BE2C (cell line): ENCODE measurements around the gene COL4A4.

Experiments
- DNase-seq: peaks from one replicate; pipeline ENCODE4 v3.0.0-alpha.2; 2020
- H3K27me3 ChIP-seq: fragments of 250-450 bp; sonication (Bioruptor Pico); 2 replicates; pipeline ENCODE4 v1.5.1; 2020; ENCODE audit warnings: mild to moderate bottlenecking
- H3K36me3 ChIP-seq: fragments of 250-450 bp; sonication (Bioruptor Pico); 2 replicates; pipeline ENCODE4 v1.5.1; 2020; ENCODE audit warnings: mild to moderate bottlenecking
- H3K4me1 ChIP-seq: fragments of 250-450 bp; sonication (Bioruptor Pico); 2 replicates; pipeline ENCODE4 v1.5.1; 2020
- H3K4me3 ChIP-seq: 2 replicates; pipeline ENCODE4 v1.5.1; 2011; ENCODE audit warnings: low read depth, low read length
- H3K9me3 ChIP-seq: fragments of 250-450 bp; sonication (Bioruptor Pico); 2 replicates; pipeline ENCODE4 v1.5.1; 2020
- CTCF ChIP-seq: IDR thresholded peaks from 2 replicates; pipeline ENCODE4 v1.5.1; 2012; ENCODE audit warnings: mild to moderate bottlenecking, low read depth, low read length

COL4A4 gene

GRCh38 chr2:227154986-227155774, 8.8 kb downstream of the COL4A4 start:
- Histone ChIP-seq H3K27me3 (no peaks in the 10 kb centered on the region), H3K4me1 (no peaks in the 10 kb centered on the region), H3K9me3 (no peaks in the 10 kb centered on the region), H3K4me3 (no peak overlapping the region), H3K36me3 (no peaks in the 10 kb centered on the region)
- TF ChIP-seq CTCF: no peak
- no peak for DNase-seq

GRCh38 chr2:227153758-227154486, 10.1 kb downstream of the COL4A4 start:
- no peak for DNase-seq
- Histone ChIP-seq H3K4me1 (no peaks in the 10 kb centered on the region), H3K36me3 (no peaks in the 10 kb centered on the region), H3K4me3 (no peak overlapping the region), H3K27me3 (no peaks in the 10 kb centered on the region), H3K9me3 (no peaks in the 10 kb centered on the region)
- TF ChIP-seq CTCF: no peak

- Histone ChIP-seq H3K36me3 (no peaks in the 10 kb centered on the region), H3K27me3 (no peaks in the 10 kb centered on the region), H3K4me3 (no peak overlapping the region), H3K4me1 (no peaks in the 10 kb centered on the region), H3K9me3 (no peaks in the 10 kb centered on the region)
- no peak for TF ChIP-seq CTCF
- DNase-seq: no peak
Measured at GRCh38 chr2:227153307-227153706, 10.7 kb downstream of the COL4A4 start.

GRCh38 chr2:227152093-227152766, 11.8 kb downstream of the COL4A4 start:
- H3K4me3 ChIP-seq: no peak overlapping the region

GRCh38 chr2:227150222-227150936, 13.6 kb downstream of the COL4A4 start:
- H3K9me3 ChIP-seq: no peaks in the 10 kb centered on the region
- TF ChIP-seq CTCF: no peak
- H3K4me1 ChIP-seq: no peaks in the 10 kb centered on the region
- H3K27me3 ChIP-seq: no peaks in the 10 kb centered on the region; the same call in 1 of the 2 replicates
- DNase-seq: no peak
- H3K36me3 ChIP-seq: no peaks in the 10 kb centered on the region
- no peak overlapping the region for H3K4me3 ChIP-seq

More at GRCh38 chr2:227152093-227152766, 11.8 kb downstream of the COL4A4 start:
- DNase-seq: no peak
- Histone ChIP-seq H3K4me1 (no peaks in the 10 kb centered on the region), H3K27me3 (no peaks in the 10 kb centered on the region), H3K9me3 (no peaks in the 10 kb centered on the region), H3K36me3 (no peaks in the 10 kb centered on the region)
- no peak for TF ChIP-seq CTCF
